Esophagus muscularis mucosa (tissue), 4 donors: ENCODE results near the gene ARHGAP23. TPM values are rescaled to one million over a fixed set of nuclear protein-coding genes. Genes with fewer than 3 reads are reported as not detected.

Experiments
- DNase-seq: peaks from one replicate; pipeline ENCODE4 v3.0.0-alpha.2; 2017; ENCODE audit errors: extremely low spot score
- H3K27ac ChIP-seq, 4 donors: fragments of 200-600 bp; sonication (generic); replicated peaks in 1 of 4; 1 replicate in 3 of 4; 2 replicates in 1 of 4; pipeline ENCODE4 v1.5.1; 2016 to 2019; ENCODE audit warnings: mild to moderate bottlenecking in 1 of 4
- H3K27me3 ChIP-seq, 4 donors: fragments of 200-600 bp; sonication (generic); one replicate each; pipeline versions ENCODE4 v1.5.1 to v1.6.0; 2016 to 2019
- H3K36me3 ChIP-seq, 4 donors: fragments of 200-600 bp; sonication (generic); one replicate each; pipeline ENCODE4 v1.5.1; 2016 to 2019
- H3K4me1 ChIP-seq, 4 donors: fragments of 200-600 bp; sonication (generic); one replicate each; pipeline ENCODE4 v1.5.1; 2016 to 2019
- H3K4me3 ChIP-seq, 4 donors: fragments of 200-600 bp; sonication (generic); 1 replicate in 2 of 4; 2 replicates in 2 of 4; pipeline ENCODE4 v1.5.1; 2016 to 2019; ENCODE audit warnings: mild to moderate bottlenecking in 4 of 4, moderate library complexity in 1 of 4
- H3K9me3 ChIP-seq, 4 donors: fragments of 200-600 bp; sonication (generic); 1 replicate in 3 of 4; 2 replicates in 1 of 4; pipeline ENCODE4 v1.5.1; 2016 to 2019
- EP300 ChIP-seq: sonication (generic); formaldehyde crosslinking; IDR thresholded peaks from one replicate; pipeline ENCODE4 v1.6.1; 2017; ENCODE audit warnings: antibody characterized with exemption
- POLR2A ChIP-seq: fragments of 450-650 bp; IDR thresholded peaks from one replicate; pipeline ENCODE4 v1.6.1; 2017; ENCODE audit warnings: antibody characterized with exemption, moderate library complexity, mild to moderate bottlenecking, low read depth
- POLR2AphosphoS5 ChIP-seq, 2 donors: sonication (generic); formaldehyde crosslinking; IDR thresholded peaks; one replicate each; pipeline ENCODE4 v1.6.1; 2017; ENCODE audit warnings: antibody characterized with exemption in 2 of 2
- WGBS: methylation state at CpG from one replicate; pipeline ENCODE4 v1.1.5; 2018; 5-methylcytosine and 5-hydroxymethylcytosine counted together
- intact Hi-C: fragments of 100-400 bp; cut with DNase I; formaldehyde crosslinking; loops from one replicate; pipeline ENCODE4 v1.15.1; 2023
- total RNA-seq, 4 donors: library from RNA; depleted of rRNA; stranded (reverse); fragments of >200 nt; gene quantifications; one replicate each; pipeline versions ENCODE4 v1.1.0 to v1.2.1, GENCODE V29; 2016
- TF ChIP-seq, protein P1 (sequence below), 3 experiments: fragments of 200-600 bp in 2 of 3; fragments of 450-650 bp in 1 of 3; sonication (generic) in 2 of 3; IDR thresholded peaks; one replicate each; pipeline ENCODE4 v1.5.1; 2017 to 2019; ENCODE audit warnings: antibody characterized with exemption in 3 of 3, mild to moderate bottlenecking in 2 of 3, moderate library complexity in 1 of 3

Gene ARHGAP23
- total RNA-seq, 4 donors from 2014 or later: 58.6 to 150 (median 104) TPM

DNA sequence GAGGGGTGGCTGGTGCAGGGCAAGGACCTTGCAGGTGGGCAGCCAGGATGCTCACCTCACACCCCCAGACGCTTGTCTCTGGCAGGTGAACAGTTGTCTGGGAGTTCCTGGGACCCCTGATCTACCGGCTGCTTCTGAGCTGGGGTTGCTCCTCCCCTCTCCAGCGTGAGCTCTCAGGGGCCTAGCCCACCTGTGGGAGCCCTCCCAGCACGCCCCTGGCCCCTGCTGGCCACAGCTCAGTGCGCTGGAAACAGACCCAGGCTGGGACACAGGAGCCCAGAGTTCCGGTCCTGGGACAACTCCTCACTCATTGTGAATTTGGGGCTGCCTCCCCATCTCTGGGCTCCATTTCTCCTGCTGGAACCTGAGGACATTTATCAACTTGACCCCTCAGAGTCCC lies 30.3 kb downstream of the ARHGAP23 start:
- intact Hi-C loops: no loop called here
- no peak for DNase-seq
- Histone ChIP-seq H3K27me3 (no peaks in the 10 kb centered on the region), H3K27ac (no peak overlapping the region), H3K9me3 (no peaks in the 10 kb centered on the region), H3K4me3 (no peak overlapping the region), H3K36me3 (peaks cover 7 to 55% (median 48%) of the 10 kb centered on the region in 4 donors), H3K4me1 (peaks cover 45 to 63% (median 51%) of the 10 kb centered on the region in 4 donors)
- 89% methylated on average over 3 of the region's 6 CpGs for WGBS
- TF ChIP-seq POLR2A: no peak
- TF ChIP-seq, protein P1, sequence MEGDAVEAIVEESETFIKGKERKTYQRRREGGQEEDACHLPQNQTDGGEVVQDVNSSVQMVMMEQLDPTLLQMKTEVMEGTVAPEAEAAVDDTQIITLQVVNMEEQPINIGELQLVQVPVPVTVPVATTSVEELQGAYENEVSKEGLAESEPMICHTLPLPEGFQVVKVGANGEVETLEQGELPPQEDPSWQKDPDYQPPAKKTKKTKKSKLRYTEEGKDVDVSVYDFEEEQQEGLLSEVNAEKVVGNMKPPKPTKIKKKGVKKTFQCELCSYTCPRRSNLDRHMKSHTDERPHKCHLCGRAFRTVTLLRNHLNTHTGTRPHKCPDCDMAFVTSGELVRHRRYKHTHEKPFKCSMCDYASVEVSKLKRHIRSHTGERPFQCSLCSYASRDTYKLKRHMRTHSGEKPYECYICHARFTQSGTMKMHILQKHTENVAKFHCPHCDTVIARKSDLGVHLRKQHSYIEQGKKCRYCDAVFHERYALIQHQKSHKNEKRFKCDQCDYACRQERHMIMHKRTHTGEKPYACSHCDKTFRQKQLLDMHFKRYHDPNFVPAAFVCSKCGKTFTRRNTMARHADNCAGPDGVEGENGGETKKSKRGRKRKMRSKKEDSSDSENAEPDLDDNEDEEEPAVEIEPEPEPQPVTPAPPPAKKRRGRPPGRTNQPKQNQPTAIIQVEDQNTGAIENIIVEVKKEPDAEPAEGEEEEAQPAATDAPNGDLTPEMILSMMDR (IDR thresholded peaks at IDR 0.05): no peak
- no peak for TF ChIP-seq POLR2AphosphoS5 (IDR thresholded peaks at IDR 0.05)
- TF ChIP-seq EP300: no peak

DNA sequence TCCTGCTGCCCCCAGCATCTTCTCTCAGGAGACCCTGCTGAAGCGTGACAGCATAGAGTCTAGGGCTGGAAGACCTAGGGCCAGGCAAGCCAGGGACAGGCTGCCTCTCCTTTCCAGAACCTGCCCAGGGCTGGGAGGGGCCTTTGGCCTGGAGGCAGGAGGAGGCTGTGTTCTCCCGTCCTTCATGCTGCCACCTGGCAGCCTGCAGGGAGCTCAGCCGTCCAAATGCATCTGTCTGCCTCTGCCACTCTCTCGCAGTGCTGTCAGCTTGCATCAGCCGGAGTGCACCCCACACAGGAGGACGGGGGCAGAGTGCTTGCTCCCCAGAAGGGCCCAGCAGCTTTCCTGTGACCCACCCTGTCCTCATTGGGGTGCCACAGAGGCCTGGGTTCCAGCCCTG lies 31.3 kb downstream of the ARHGAP23 start:
- no peak for DNase-seq
- H3K9me3 ChIP-seq: no peaks in the 10 kb centered on the region
- H3K4me1 ChIP-seq: peaks cover 49 to 69% (median 54%) of the 10 kb centered on the region in 4 donors
- no peak overlapping the region for H3K4me3 ChIP-seq
- WGBS: 75% methylated on average over 2 of the region's 6 CpGs
- TF ChIP-seq EP300: no peak
- TF ChIP-seq POLR2AphosphoS5 (IDR thresholded peaks at IDR 0.05): no peak
- TF ChIP-seq POLR2A: no peak
- TF ChIP-seq, protein P1 (IDR thresholded peaks at IDR 0.05): no peak
- H3K27me3 ChIP-seq: no peaks in the 10 kb centered on the region
- peaks cover 7 to 58% (median 55%) of the 10 kb centered on the region in 4 donors for H3K36me3 ChIP-seq
- H3K27ac ChIP-seq: no peak overlapping the region
- intact Hi-C loops: no loop called here

DNA sequence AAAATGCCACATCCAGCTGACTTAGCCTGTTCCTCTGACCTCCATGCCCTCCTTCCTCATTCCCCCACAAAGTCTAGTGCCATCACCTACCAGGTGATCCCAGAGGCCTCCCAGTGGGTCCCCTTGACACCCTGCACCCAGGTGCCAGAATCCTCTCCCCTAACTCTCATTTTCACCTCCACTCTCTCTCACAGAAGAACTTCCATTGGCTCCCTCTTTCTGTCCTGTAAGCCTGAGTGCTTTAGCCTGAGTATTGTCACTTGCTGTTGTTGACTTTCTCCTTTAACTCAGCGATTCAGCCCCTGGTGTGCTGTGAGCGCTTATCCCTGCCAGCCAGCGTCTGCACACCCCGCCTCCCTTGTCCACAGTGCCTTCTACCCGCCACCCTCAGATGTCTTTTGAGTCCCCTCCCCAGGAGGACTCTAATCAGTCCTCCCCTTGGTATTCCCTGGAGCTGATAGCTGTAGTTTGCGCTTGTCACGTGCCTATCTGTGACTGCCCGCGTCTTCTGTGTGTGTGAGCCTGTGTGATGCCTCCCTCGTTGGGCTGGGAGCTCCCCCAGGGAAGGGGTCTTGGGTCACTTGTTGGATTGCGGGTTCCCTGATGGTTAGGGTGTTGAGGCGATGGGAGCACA lies 31.9 kb downstream of the ARHGAP23 start:
- H3K4me1 ChIP-seq: peaks cover 48 to 69% (median 52%) of the 10 kb centered on the region in 4 donors
- intact Hi-C loops: no loop called here
- WGBS: 81% methylated on average over 12 of the region's 12 CpGs
- no peaks in the 10 kb centered on the region for H3K27me3 ChIP-seq
- no peak overlapping the region for H3K4me3 ChIP-seq
- DNase-seq: no peak
- H3K27ac ChIP-seq: no peak overlapping the region
- TF ChIP-seq EP300 (no peak), POLR2A (no peak), POLR2AphosphoS5 (IDR thresholded peaks at IDR 0.05) (no peak)
- TF ChIP-seq, protein P1 (IDR thresholded peaks at IDR 0.05): no peak
- H3K9me3 ChIP-seq: no peaks in the 10 kb centered on the region
- peaks cover 7 to 58% (median 55%) of the 10 kb centered on the region in 4 donors for H3K36me3 ChIP-seq

DNA sequence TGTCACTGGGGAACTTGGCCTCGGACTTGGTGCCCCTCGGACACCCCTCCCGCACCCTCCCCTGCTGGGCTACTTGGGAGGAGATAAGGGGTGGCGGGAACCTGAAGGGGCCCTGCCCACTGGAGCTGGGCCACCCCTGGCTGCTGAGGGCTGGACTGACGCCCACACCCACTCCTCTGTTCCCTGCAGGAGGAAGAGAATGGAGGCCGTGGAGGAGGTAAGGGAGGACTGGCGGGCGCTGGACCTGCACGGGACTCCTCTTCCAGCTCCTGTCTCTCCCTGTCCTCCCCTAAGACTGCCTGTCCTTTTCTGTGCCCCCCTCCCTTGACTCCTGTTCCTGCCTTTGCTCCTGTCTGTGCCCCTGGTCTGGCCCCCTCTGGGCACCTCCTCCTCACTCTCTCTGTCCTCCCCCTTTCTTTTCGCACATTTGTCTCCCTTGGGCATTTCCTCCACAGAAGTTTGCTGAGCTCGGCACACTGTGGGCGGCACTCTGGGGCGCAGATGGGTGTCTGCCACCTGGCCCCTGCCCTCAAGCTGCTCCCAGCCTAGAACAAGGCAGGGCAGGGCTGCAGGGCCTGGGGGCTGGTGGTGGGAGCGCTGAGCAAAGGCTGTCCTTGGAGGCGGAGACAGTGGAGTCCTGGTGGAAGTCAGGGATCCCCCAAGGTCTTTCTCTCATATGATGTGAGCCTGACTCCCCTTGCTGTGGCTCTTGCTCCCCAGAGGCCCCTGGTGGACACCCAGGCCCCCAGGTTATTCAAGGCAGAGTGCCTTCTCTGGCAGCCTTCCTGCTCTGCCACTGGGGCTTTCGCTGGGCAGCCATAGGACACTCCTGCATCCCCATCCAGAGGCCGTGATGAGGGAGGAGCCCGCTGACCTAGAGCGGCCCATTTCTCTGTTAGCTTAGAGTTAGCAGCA lies 32.7 kb downstream of the ARHGAP23 start:
- no peak for DNase-seq
- no peaks in the 10 kb centered on the region for H3K9me3 ChIP-seq
- peaks cover 7 to 58% (median 55%) of the 10 kb centered on the region in 4 donors for H3K36me3 ChIP-seq
- no peaks in the 10 kb centered on the region for H3K27me3 ChIP-seq
- peaks cover 48 to 69% (median 52%) of the 10 kb centered on the region in 4 donors for H3K4me1 ChIP-seq
- TF ChIP-seq EP300: no peak
- TF ChIP-seq, protein P1 (IDR thresholded peaks at IDR 0.05): no peak
- H3K27ac ChIP-seq: peak overlapping the region in 1 of 4 donors; percentile 22
- intact Hi-C loops: no loop called here
- WGBS: 91% methylated on average over 13 of the region's 19 CpGs
- H3K4me3 ChIP-seq: no peak overlapping the region
